Testis (tissue), 3 donors: Measurements from ENCODE around the gene CD164. TPM values are rescaled to one million over a fixed set of nuclear protein-coding genes. Genes with fewer than 3 reads are reported as not detected.

ENCODE experiments used
- DNase-seq: peaks from one replicate; pipeline ENCODE4 v3.0.0-alpha.2; 2019
- H3K27ac ChIP-seq, 2 donors: fragments of 200-600 bp; sonication (generic); one replicate each; pipeline ENCODE4 v1.5.1; 2019
- H3K27me3 ChIP-seq: fragments of 200-600 bp; sonication (generic); one replicate; pipeline ENCODE4 v1.5.1; 2019
- H3K36me3 ChIP-seq: fragments of 200-600 bp; sonication (generic); one replicate; pipeline ENCODE4 v1.5.1; 2017; ENCODE audit warnings: low read depth; ENCODE audit errors: missing control alignments
- H3K4me1 ChIP-seq: fragments of 200-600 bp; sonication (generic); one replicate; pipeline ENCODE4 v1.5.1; 2019
- H3K4me3 ChIP-seq, 2 donors: fragments of 200-600 bp; sonication (generic); one replicate each; pipeline ENCODE4 v1.5.1; 2017 to 2019
- H3K9me3 ChIP-seq: fragments of 200-600 bp; sonication (generic); one replicate; pipeline ENCODE4 v1.5.1; 2017
- CTCF ChIP-seq, 3 experiments: fragments of 450-650 bp in 2 of 3; fragments of 200-600 bp in 1 of 3; sonication (generic) in 1 of 3; IDR thresholded peaks; one replicate each; pipeline ENCODE4 v1.5.1; 2016 to 2019; ENCODE audit warnings: antibody characterized with exemption in 3 of 3, mild to moderate bottlenecking in 2 of 3, moderate library complexity in 1 of 3
- POLR2A ChIP-seq: fragments of 450-650 bp; IDR thresholded peaks from one replicate; pipeline ENCODE4 v1.6.1; 2017; ENCODE audit warnings: antibody characterized with exemption, mild to moderate bottlenecking, moderate library complexity
- WGBS, 2 donors: methylation state at CpG; one replicate each; pipeline ENCODE4 v1.1.5; 2018; 5-methylcytosine and 5-hydroxymethylcytosine counted together
- intact Hi-C: fragments of 100-400 bp; cut with DNase I; formaldehyde crosslinking; loops from one replicate; pipeline ENCODE4 v1.15.1; 2023; ENCODE audit warnings: low total_unique reads
- polyA plus RNA-seq: library from polyadenylated mRNA; stranded (reverse); fragments of 350-450 nt; fragmentation: Illumina TruSeq; extraction: RNeasy Lipid Tissue Mini Kit (QIAGEN cat#74804); gene quantifications from one replicate; pipeline ENCODE4 v1.2.3, GENCODE V29; 2014; ENCODE audit warnings: low read depth, low replicate concordance; ENCODE audit not compliant: insufficient read depth
- total RNA-seq, 2 donors: library from RNA; depleted of rRNA; stranded (reverse); fragments of >200 nt; gene quantifications; one replicate each; pipeline ENCODE4 v1.2.3, GENCODE V29; 2016

CD164 gene
- total and polyA plus RNA-seq, 3 donors from 2014 or later = 209 to 232 (median 219) TPM

GRCh38 chr6:109389650-109390274, 7.5 kb upstream of the CD164 start:
- Histone ChIP-seq H3K9me3 (no peaks in the 10 kb centered on the region), H3K4me3 (no peak overlapping the region), H3K36me3 (no peaks in the 10 kb centered on the region), H3K4me1 (peaks cover 17% of the 10 kb centered on the region), H3K27ac (no peak overlapping the region), H3K27me3 (no peaks in the 10 kb centered on the region)
- WGBS, 2 donors = 66 to 71% methylated on average over 5 to 6 of the region's 6 CpGs
- DNase-seq = no peak
- TF ChIP-seq POLR2A (no peak), CTCF (IDR thresholded peaks at IDR 0.05) (no peak)
- intact Hi-C loops = loop anchor here (10.0 kb wide), 1 partner anchor 205 kb away; no protein-coding TSS in a partner anchor

GRCh38 chr6:109388265-109388664, 6.0 kb upstream of the CD164 start:
- 90 to 100% methylated on average over 1 of the region's 1 CpG for WGBS, 2 donors
- DNase-seq = no peak
- intact Hi-C loops = loop anchor here (10.0 kb wide), 1 partner anchor 203 kb away; no protein-coding TSS in a partner anchor
- no peaks in the 10 kb centered on the region for H3K36me3 ChIP-seq
- no peak overlapping the region for H3K27ac ChIP-seq
- TF ChIP-seq POLR2A (no peak), CTCF (IDR thresholded peaks at IDR 0.05) (no peak)
- no peaks in the 10 kb centered on the region for H3K9me3 ChIP-seq
- no peak overlapping the region for H3K4me3 ChIP-seq
- H3K27me3 ChIP-seq = no peaks in the 10 kb centered on the region
- H3K4me1 ChIP-seq = peaks cover 29% of the 10 kb centered on the region

GRCh38 chr6:109383438-109383940, 1.2 kb upstream of the CD164 start:
- Histone ChIP-seq H3K4me1 (peaks cover 30% of the 10 kb centered on the region), H3K36me3 (no peaks in the 10 kb centered on the region), H3K4me3 (peak overlapping the region; percentile 98 to 99), H3K27ac (peak overlapping the region; percentile 99 to 100), H3K9me3 (no peaks in the 10 kb centered on the region), H3K27me3 (no peaks in the 10 kb centered on the region)
- TF ChIP-seq CTCF (IDR thresholded peaks at IDR 0.05) (peak in 1 of 3 experiments; percentile 6), POLR2A (no peak)
- no peak for DNase-seq
- intact Hi-C loops = loop anchor here (10.0 kb wide), 1 partner anchor 199 kb away; no protein-coding TSS in a partner anchor
- 11 to 15% methylated on average over 5 of the region's 5 CpGs for WGBS, 2 donors

- H3K27ac ChIP-seq = peak overlapping the region; percentile 99 to 100
- DNase-seq = peak; percentile 96
- H3K27me3 ChIP-seq = no peaks in the 10 kb centered on the region
- peaks cover 30% of the 10 kb centered on the region for H3K4me1 ChIP-seq
- H3K9me3 ChIP-seq = no peaks in the 10 kb centered on the region
- H3K36me3 ChIP-seq = no peaks in the 10 kb centered on the region
- TF ChIP-seq CTCF (IDR thresholded peaks at IDR 0.05) (peak; percentile 46 to 58 (median 49)), POLR2A (no peak)
- WGBS, 2 donors = 0 to 1% methylated on average over 41 to 42 of the region's 42 CpGs
- intact Hi-C loops = loop anchor here (10.0 kb wide), 1 partner anchor 198 kb away; no protein-coding TSS in a partner anchor
- H3K4me3 ChIP-seq = peak overlapping the region; percentile 98 to 99
These were observed 540 bp upstream of the CD164 start for GRCh38 chr6:109382576-109383437.
